A549 (cell line): ENCODE measurements around the gene SPG21.
"Not testable (repeated sequence)": the region's sequence is repeated elsewhere in the genome, so short reads cannot be mapped to it uniquely, and the experiment has no call there.

Experiments used
- CTCF ChIP-seq: fragments of >200 bp; sonication (Bioruptor Twin); formaldehyde crosslinking; IDR thresholded peaks from 3 replicates; pipeline ENCODE4 v1.5.1; 2016
- EP300 ChIP-seq, 2 experiments: fragments of >200 bp; sonication (Bioruptor Twin); formaldehyde crosslinking; IDR thresholded peaks; 2 replicates in 1 of 2; 3 replicates in 1 of 2; pipeline ENCODE4 v1.6.1; 2016 to 2017
- HOXA7 ChIP-seq: fragments of 250-450 bp; sonication (Bioruptor Pico); IDR thresholded peaks from 2 replicates; pipeline ENCODE4 v1.5.0; 2020; ENCODE audit warnings: mild to moderate bottlenecking, moderate library complexity
- MAX ChIP-seq: IDR thresholded peaks from 2 replicates; pipeline ENCODE4 v1.6.1; 2012
- MAZ ChIP-seq: fragments of 150-350 bp; IDR thresholded peaks from 2 replicates; pipeline ENCODE4 v1.6.1; 2014; ENCODE audit warnings: antibody characterized with exemption, low read depth, low read length, borderline replicate concordance
- RARB ChIP-seq: fragments of 250-450 bp; sonication (Bioruptor Pico); IDR thresholded peaks from 2 replicates; pipeline ENCODE4 v1.8.0; 2021; ENCODE audit warnings: mild to moderate bottlenecking, moderate library complexity
- REST ChIP-seq: fragments of 200-600 bp; sonication (generic); IDR thresholded peaks from 2 replicates; pipeline ENCODE4 v1.6.1; 2016; ENCODE audit warnings: antibody characterized with exemption, mild to moderate bottlenecking, moderate library complexity
- TP53 ChIP-seq: fragments of 250-450 bp; sonication (Bioruptor Pico); IDR thresholded peaks from 2 replicates; pipeline ENCODE4 v1.5.0; 2021; ENCODE audit warnings: mild to moderate bottlenecking, moderate library complexity

- TF ChIP-seq CTCF; MAZ; EP300 (IDR thresholded peaks at IDR 0.05); REST; HOXA7 (CRISPR knock-in tag); RARB (CRISPR knock-in tag); TP53 (CRISPR knock-in tag); MAX: not testable (repeated sequence)
Observed at GRCh38 chr15:65011198-65011597, 21.5 kb upstream of the SPG21 start.
